Measurements from ENCODE around the gene TIMM44. TPM values are rescaled to one million over a fixed set of nuclear protein-coding genes. Genes with fewer than 3 reads are reported as not detected.

Gene TIMM44
- polyA plus RNA-seq, 1 experiment, result 56.6 TPM

DNA sequence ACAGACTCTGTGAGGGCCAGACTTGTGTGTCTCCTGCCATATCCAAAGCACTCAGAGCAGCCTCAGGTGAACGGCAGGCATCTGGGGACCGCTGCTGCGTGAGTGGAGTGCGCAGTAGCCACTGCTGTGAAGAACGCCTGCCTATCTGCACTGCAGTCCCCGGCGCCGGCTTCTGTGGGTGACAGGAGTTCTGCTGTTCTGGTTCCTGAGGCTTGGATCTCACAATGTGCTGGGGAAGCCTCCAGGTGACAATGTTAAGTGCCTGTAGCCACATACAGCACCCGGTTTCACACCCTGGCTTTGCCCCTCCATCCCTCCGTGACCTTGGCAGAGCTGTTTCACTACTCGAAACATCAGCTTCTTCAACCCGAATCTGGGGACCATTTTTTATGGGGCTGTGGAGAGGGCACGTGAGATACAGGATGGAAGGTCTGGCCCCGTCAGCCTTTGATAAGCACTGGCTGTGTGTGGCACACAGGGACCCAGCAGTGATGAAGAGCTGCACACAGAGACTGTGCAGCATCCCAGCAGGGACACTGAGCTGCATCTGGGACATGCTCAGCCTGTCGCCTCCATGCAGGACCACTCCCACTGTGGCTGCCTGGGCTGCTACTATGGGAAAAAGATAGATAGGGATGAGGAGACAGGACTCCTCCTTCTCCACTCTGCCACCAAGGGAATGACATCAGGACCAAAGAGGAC, 33.7 kb upstream of the TIMM44 start:
- ChIA-PET CTCF (interaction anchor here (0.5 to 13.0 kb wide), 2 partner anchors 26 to 1330 kb away, joined by 3 to 98 read pairs; partner anchors contain the start of gene ELAVL1), POLR2A (no interaction called here)
- Histone ChIP-seq H3K36me3 (ENCODE audit: control insufficient read depth, insufficient read depth, low read length) (peaks cover 40% of the 10 kb centered on the region), H3K27me3 (ENCODE audit: control insufficient read depth, insufficient read depth, low read length) (no peaks in the 10 kb centered on the region), H3K4me3 (ENCODE audit: low read depth, low read length) (no peak overlapping the region)
- TF ChIP-seq, protein P1, sequence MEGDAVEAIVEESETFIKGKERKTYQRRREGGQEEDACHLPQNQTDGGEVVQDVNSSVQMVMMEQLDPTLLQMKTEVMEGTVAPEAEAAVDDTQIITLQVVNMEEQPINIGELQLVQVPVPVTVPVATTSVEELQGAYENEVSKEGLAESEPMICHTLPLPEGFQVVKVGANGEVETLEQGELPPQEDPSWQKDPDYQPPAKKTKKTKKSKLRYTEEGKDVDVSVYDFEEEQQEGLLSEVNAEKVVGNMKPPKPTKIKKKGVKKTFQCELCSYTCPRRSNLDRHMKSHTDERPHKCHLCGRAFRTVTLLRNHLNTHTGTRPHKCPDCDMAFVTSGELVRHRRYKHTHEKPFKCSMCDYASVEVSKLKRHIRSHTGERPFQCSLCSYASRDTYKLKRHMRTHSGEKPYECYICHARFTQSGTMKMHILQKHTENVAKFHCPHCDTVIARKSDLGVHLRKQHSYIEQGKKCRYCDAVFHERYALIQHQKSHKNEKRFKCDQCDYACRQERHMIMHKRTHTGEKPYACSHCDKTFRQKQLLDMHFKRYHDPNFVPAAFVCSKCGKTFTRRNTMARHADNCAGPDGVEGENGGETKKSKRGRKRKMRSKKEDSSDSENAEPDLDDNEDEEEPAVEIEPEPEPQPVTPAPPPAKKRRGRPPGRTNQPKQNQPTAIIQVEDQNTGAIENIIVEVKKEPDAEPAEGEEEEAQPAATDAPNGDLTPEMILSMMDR (IDR thresholded peaks at IDR 0.05; ENCODE audit: insufficient read depth, low read depth, low read length), result no peak
- no peak for DNase-seq (ENCODE audit: low read depth)

DNA sequence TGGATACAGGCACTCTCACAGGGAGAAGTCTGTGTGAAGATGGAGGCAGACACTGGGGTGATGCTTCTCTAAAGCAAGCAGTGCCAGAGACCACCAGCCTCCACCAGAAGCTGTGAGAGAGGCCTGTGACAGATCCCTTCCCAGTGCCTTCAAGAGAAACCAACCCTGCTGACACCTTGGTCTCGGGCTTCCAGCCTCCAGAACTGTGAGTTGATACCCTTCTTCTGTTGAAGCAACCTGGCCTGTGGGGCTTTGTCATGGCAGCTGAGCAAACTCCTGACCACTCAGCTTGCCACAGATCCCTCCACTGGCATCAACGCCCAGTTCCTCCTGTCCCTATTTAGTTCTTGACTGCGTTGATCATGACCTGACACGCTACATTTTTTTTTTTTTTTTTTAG, 33.0 kb upstream of the TIMM44 start:
- Histone ChIP-seq H3K27me3 (ENCODE audit: control insufficient read depth, insufficient read depth, low read length) (no peaks in the 10 kb centered on the region), H3K4me3 (ENCODE audit: low read depth, low read length) (no peak overlapping the region), H3K36me3 (ENCODE audit: control insufficient read depth, insufficient read depth, low read length) (peaks cover 35% of the 10 kb centered on the region)
- ChIA-PET CTCF (interaction anchor here (13.0 kb wide), 1 partner anchor 27 kb away, joined by 98 read pairs; the partner anchor contains the start of gene ELAVL1), POLR2A (no interaction called here)
- TF ChIP-seq, protein P1 (IDR thresholded peaks at IDR 0.05; ENCODE audit: insufficient read depth, low read depth, low read length), result no peak
- DNase-seq (ENCODE audit: low read depth), result no peak

DNA sequence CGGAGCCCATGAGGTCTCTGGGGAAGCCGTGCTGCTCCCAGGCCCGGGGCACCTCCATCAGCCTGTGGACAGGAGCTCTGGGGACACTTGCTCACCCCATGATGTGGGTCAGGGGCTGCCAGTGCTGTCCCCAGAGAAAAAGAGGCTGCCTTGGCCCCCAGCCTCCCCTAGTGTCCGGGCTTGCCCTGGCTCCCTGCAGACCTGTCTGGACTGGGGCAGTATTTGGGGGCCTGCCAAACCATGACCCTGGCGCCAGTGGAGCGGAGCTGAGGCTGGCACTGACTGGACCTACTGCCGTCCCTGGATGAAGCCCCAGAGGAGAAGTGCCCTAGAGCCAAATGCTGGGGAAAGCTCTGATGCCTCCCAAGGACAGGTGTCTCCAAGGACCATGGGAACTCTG, 31.6 kb upstream of the TIMM44 start:
- Histone ChIP-seq H3K27me3 (ENCODE audit: control insufficient read depth, insufficient read depth, low read length) (no peaks in the 10 kb centered on the region), H3K4me3 (ENCODE audit: low read depth, low read length) (no peak overlapping the region), H3K36me3 (ENCODE audit: control insufficient read depth, insufficient read depth, low read length) (peaks cover 26% of the 10 kb centered on the region)
- POLR2A ChIA-PET, result no interaction called here
- CTCF ChIA-PET, result interaction anchor here (0.8 to 13.0 kb wide), 2 partner anchors 14 to 28 kb away, joined by 3 to 98 read pairs; partner anchors contain the start of gene ELAVL1
- TF ChIP-seq, protein P1 (IDR thresholded peaks at IDR 0.05; ENCODE audit: insufficient read depth, low read depth, low read length), result no peak
- no peak for DNase-seq (ENCODE audit: low read depth)

DNA sequence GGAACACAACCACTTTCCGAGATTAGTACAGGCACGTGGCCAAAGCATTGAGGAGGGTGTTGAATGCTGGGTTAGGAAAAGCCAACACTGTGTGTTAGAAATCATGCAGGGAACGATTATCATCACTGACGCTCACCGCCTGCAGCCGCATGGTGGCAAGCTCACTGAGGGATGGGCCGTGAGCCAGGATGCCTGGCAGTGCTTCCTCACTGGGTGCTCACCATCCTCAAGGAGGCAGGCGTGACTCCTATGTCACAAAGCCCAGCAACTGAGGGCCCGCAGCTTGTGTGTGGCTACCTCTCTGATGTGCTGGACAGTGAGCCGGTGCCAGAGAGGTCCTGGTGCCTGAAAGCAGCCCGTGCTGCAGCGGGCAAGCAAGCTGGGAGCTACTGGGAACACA, 30.4 kb upstream of the TIMM44 start:
- no peaks in the 10 kb centered on the region for H3K27me3 ChIP-seq (ENCODE audit: control insufficient read depth, insufficient read depth, low read length)
- H3K4me3 ChIP-seq (ENCODE audit: low read depth, low read length), result no peak overlapping the region
- no peak for DNase-seq (ENCODE audit: low read depth)
- TF ChIP-seq, protein P1 (IDR thresholded peaks at IDR 0.05; ENCODE audit: insufficient read depth, low read depth, low read length), result no peak
- ChIA-PET POLR2A (no interaction called here), CTCF (interaction anchor here (1.0 to 13.0 kb wide), 2 partner anchors 29 to 30 kb away, joined by 3 to 98 read pairs; partner anchors contain the start of genes ELAVL1 and TIMM44)
- H3K36me3 ChIP-seq (ENCODE audit: control insufficient read depth, insufficient read depth, low read length), result peaks cover 24% of the 10 kb centered on the region

DNA sequence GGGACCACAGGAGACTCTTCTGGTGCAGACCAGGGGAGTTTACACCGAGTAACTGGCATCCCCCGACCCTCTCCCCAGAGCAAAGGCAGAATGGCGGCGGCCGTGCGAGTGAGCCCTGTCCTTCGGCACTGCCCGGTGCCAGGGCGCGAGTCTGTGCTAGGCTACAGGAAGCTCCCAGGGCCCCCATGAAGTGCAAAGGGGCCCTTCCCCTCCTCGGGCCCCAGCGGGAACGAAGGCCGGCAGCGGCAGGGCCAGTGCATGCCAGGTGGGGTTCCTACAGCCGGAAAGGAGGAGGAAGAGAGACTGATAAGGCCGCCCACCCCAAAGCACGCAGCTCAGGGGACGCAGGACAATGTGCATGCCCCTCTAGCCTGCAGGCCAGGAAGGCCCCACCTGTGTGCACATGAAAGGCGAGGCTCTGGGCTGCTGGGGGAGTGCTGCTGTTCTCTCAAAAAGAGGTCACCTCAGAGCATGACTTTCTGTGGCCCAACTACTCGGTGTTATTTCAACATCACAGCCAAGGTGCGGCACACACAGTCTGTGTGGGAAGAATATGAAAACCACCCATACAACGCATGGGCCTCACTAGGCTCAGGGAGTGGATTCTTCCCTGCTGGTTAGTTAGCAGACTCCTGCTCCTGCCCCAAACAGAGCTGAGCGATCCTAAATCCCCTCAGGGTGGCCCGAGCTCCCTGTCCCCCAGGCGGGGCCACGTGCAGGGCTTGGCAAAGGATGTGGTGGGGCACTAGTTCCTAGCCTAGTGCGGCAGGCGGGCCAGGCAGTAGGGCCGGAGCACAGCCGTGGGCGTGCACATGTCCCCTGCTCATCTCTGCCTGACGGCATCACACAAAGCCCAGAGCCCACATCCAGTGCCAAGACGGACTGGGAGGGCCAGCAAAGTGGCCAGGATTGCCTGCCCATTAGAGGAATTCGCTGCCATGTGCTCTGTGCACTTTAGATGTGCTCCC, 28.4 kb upstream of the TIMM44 start:
- POLR2A ChIA-PET, result no interaction called here
- Histone ChIP-seq H3K27me3 (ENCODE audit: control insufficient read depth, insufficient read depth, low read length) (no peaks in the 10 kb centered on the region), H3K36me3 (ENCODE audit: control insufficient read depth, insufficient read depth, low read length) (peaks cover 27% of the 10 kb centered on the region), H3K4me3 (ENCODE audit: low read depth, low read length) (no peak overlapping the region)
- no peak for DNase-seq (ENCODE audit: low read depth)
- TF ChIP-seq, protein P1 (IDR thresholded peaks at IDR 0.05; ENCODE audit: insufficient read depth, low read depth, low read length), result no peak
- CTCF ChIA-PET, result interaction anchor here (0.8 to 13.0 kb wide), 12 partner anchors 8 to 284 kb away, joined by 4 to 98 read pairs (median 5); partner anchors contain the start of gene ELAVL1
